Pancreas (tissue), 10 donors: Measurements from ENCODE around the gene MANEA. TPM values are rescaled to one million over a fixed set of nuclear protein-coding genes. Genes with fewer than 3 reads are reported as not detected.

Source experiments
- ATAC-seq, 4 donors: fragments of 200-7000 bp; cut with Tn5 transposase; one replicate each; pipeline versions ENCODE4 v1.8.0 to v1.9.1; 2020; ENCODE audit warnings: mild to moderate bottlenecking in 4 of 4, moderate library complexity in 4 of 4
- DNase-seq, 6 donors: peaks; one replicate each; pipeline ENCODE4 v3.0.0-alpha.2; 2020
- FAIRE-seq: peaks from 2 replicates; lab custom pipeline; 2012; peaks lifted over from hg19 to GRCh38; lab: Jason Lieb, UNC
- H3K27ac ChIP-seq, 4 donors: fragments of 200-600 bp; sonication (generic); 1 replicate in 3 of 4; 2 replicates in 1 of 4; pipeline versions ENCODE4 v1.5.0 to v1.8.0; 2020
- H3K27me3 ChIP-seq, 4 donors: fragments of 200-600 bp; one replicate each; pipeline ENCODE4 v1.8.0; 2021
- H3K36me3 ChIP-seq, 3 donors: fragments of 200-600 bp; sonication (generic) in 1 of 3; one replicate each; pipeline versions ENCODE4 v1.5.0 to v1.8.0; 2020 to 2021
- H3K4me1 ChIP-seq, 3 donors: fragments of 200-600 bp; one replicate each; pipeline ENCODE4 v1.8.0; 2021
- H3K4me3 ChIP-seq, 4 donors: fragments of 200-600 bp; sonication (generic) in 2 of 4; one replicate each; pipeline versions ENCODE4 v1.5.0 to v1.8.0; 2020 to 2021
- H3K9me3 ChIP-seq, 4 donors: fragments of 200-600 bp; one replicate each; pipeline ENCODE4 v1.8.0; 2021
- WGBS, 2 donors: extraction: QIAGEN DNeasy Blood & Tissue Kit; methylation state at CpG; one replicate each; pipeline ENCODE4 v1.1.7; 2013; 5-methylcytosine and 5-hydroxymethylcytosine counted together
- intact Hi-C, 3 donors: fragments of 100-400 bp; cut with DNase I; formaldehyde crosslinking; loops; one replicate each; pipeline versions ENCODE4 v1.11.1 to v1.14.2; 2022
- polyA plus RNA-seq, 2 donors: library from polyadenylated mRNA; stranded (reverse); fragments of 200-250 nt; gene quantifications; one replicate each; pipeline ENCODE4 v1.2.3, GENCODE V29; 2013
- total RNA-seq, 6 donors: library from RNA; stranded (reverse); fragmentation: NEBNext Ultra II Directional in 4 of 6; extraction: Animal tissue kit (Norgen Biotek cat#: 25700) in 4 of 6; gene quantifications; one replicate each; pipeline versions ENCODE4 v1.2.1 to v1.2.4, GENCODE V29; 2021 to 2023
- TF ChIP-seq, protein P1 (sequence below), 4 donors: fragments of 200-600 bp; sonication (generic) in 3 of 4; IDR thresholded peaks; one replicate each; pipeline versions ENCODE4 v1.5.0 to v1.8.0; 2021; ENCODE audit warnings: antibody characterized with exemption in 4 of 4
- donor health status: healthy with polysubstance abuse.
- donor health status: DM: no; HTN: no; CAD: no; lungs with moderate emphysema.
- donor health status: DM: no; HTN: no; CAD: no.
- donor health status: control.
- donor health status: control.
- donor health status: Bipolar disorder and iron deficiency.
- donor health status: DM: yes; HTN: yes; CAD: no.
- donor health status: DM: no; HTN: no; CAD: no.
- donor health status: DM: no; HTN: no; CAD: no.
- donor health status: DM: yes; HTN: yes; CAD: no.

The MANEA gene
- total and polyA plus RNA-seq, 8 donors = 0.95 to 7.5 (median 4.2) TPM

DNA sequence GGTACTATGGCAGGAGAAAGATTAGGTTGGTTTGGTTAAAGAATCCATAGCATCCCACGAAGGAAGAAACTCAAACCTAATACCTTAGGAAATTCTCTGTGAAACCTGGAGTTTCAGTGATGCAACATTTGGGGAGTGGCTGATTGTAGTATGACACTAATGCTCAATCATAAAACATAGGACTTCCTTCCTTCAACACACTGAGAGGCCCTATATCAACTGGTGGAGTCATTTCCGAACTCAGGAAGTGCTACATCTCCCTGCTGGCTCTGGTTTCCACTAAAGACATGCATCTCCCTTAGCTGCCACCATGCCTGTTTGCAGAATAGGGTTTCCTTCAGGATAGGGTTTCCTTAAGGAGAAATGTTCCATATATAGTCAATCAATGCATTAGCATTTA lies 5.2 kb upstream of the MANEA start:
- H3K9me3 ChIP-seq = no peaks in the 10 kb centered on the region
- H3K36me3 ChIP-seq = no peaks in the 10 kb centered on the region
- TF ChIP-seq, protein P1, sequence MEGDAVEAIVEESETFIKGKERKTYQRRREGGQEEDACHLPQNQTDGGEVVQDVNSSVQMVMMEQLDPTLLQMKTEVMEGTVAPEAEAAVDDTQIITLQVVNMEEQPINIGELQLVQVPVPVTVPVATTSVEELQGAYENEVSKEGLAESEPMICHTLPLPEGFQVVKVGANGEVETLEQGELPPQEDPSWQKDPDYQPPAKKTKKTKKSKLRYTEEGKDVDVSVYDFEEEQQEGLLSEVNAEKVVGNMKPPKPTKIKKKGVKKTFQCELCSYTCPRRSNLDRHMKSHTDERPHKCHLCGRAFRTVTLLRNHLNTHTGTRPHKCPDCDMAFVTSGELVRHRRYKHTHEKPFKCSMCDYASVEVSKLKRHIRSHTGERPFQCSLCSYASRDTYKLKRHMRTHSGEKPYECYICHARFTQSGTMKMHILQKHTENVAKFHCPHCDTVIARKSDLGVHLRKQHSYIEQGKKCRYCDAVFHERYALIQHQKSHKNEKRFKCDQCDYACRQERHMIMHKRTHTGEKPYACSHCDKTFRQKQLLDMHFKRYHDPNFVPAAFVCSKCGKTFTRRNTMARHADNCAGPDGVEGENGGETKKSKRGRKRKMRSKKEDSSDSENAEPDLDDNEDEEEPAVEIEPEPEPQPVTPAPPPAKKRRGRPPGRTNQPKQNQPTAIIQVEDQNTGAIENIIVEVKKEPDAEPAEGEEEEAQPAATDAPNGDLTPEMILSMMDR (IDR thresholded peaks at IDR 0.05) = no peak
- ATAC-seq (no peak), FAIRE-seq (no peak), DNase-seq (no peak)
- H3K4me3 ChIP-seq = no peak overlapping the region
- 89 to 98% methylated on average over 2 of the region's 2 CpGs for WGBS, 2 donors
- peaks cover 0 to 16% (median 15%) of the 10 kb centered on the region in 3 donors for H3K4me1 ChIP-seq
- intact Hi-C loops = no loop called here
- H3K27ac ChIP-seq = no peak overlapping the region
- H3K27me3 ChIP-seq = no peaks in the 10 kb centered on the region

DNA sequence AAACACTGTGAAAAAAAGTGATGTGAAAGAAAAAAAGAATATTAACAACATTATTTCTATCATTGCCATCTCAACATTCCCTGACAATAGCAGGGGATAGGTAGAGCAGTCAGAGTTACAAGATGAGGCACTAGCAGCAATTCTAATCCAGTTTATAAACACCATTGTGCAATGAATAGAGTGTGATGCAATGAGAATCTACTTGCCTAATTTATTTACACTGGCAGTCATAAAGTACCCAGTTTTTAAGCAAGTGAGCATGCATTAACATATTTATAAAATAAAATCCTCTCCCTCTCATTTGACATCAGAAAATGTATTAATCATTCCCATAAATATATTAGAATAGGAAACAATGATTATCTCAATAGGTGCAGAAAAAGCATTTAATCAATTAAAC lies 2.5 kb upstream of the MANEA start:
- DNase-seq = no peak
- H3K9me3 ChIP-seq = no peaks in the 10 kb centered on the region
- intact Hi-C loops = no loop called here
- no peak overlapping the region for H3K4me3 ChIP-seq
- no peaks in the 10 kb centered on the region for H3K27me3 ChIP-seq
- peaks cover 0 to 23% (median 21%) of the 10 kb centered on the region in 3 donors for H3K4me1 ChIP-seq
- TF ChIP-seq, protein P1 (IDR thresholded peaks at IDR 0.05) = no peak
- ATAC-seq = no peak
- FAIRE-seq = no peak
- no peaks in the 10 kb centered on the region for H3K36me3 ChIP-seq
- H3K27ac ChIP-seq = no peak overlapping the region

DNA sequence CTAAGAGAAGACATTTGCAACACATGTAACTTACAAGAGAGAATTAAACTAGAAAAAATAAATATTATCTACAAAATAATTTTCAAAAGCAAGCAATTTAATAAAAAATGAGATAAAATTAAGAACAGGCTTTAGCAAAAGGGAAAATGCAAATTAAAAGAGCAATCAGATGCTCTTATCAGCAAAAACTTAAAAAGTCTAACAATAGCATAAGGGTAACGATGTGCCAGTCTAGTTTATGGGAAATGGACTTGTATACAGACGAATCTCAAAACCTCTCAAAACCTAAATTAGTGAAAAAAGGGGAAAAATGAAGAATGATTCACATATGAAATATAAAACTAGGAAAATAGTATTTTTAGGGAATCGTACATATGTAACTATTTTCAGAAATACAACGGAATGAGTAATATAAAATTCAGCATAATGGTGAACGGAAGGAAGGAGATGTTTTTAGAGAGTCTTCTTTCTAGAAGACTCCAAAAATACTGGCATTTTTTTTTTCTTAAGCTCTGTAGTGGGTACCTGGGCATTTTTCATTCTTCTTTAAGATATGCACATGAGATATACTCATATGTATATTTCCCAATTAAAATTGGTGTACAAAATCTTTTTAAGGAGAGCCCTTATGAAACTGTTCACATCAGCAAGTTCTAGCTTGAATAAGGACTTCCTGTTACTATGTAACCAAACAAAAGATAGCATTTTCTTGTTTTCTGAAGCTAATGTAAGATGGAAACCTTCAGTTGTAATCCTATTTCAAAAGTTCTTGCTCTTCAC lies 927 bp upstream of the MANEA start:
- FAIRE-seq (no peak), ATAC-seq (peak; percentile 43 to 58 (median 50)), DNase-seq (no peak)
- TF ChIP-seq, protein P1 (IDR thresholded peaks at IDR 0.05) = no peak
- Histone ChIP-seq H3K9me3 (no peaks in the 10 kb centered on the region), H3K27ac (peak overlapping the region; percentile 61 to 92 (median 82)), H3K36me3 (no peaks in the 10 kb centered on the region), H3K4me1 (peaks cover 0 to 23% (median 21%) of the 10 kb centered on the region in 3 donors), H3K4me3 (peak overlapping the region; percentile 35 to 74 (median 69)), H3K27me3 (no peaks in the 10 kb centered on the region)
- 14 to 18% methylated on average over 5 of the region's 5 CpGs for WGBS, 2 donors
- intact Hi-C loops = no loop called here

DNA sequence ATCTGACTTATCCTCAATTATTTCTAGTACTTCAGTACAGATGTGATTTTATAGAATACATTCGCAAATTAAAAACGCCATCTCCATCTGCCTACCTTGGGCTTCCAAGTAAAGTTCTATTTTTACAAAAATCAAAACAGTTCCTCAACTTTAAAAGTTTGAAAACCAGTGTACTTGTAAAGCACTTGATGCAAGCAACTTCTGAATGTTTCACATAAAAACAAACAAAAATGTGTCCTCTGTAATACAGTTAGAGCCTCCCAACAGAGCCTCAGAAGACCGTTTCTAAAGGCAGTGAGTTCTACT lies 384 bp upstream of the MANEA start:
- peaks cover 0 to 23% (median 21%) of the 10 kb centered on the region in 3 donors for H3K4me1 ChIP-seq
- no peak for DNase-seq

DNA sequence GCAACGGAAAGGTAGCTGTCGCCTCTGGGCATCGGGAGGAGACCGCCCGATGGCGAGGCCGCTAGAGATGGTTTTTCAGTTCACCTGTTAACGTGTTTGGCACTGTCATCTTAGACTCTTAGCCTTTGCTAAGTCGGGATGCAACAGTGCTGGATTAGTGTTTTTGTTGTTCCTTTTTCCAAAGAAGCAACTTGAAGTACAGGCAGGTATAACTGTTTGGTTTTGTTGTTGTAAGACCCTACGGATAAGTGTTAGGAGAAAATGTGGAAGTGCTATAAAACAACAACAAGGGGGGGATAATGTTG lies 723 bp downstream of the MANEA start:
- intact Hi-C loops = no loop called here
- DNase-seq = no peak

More for the DNA sequence above, 384 bp upstream of the MANEA start:
- FAIRE-seq (no peak), ATAC-seq (no peak)
- no peaks in the 10 kb centered on the region for H3K36me3 ChIP-seq
- peak overlapping the region; percentile 61 to 92 (median 82) for H3K27ac ChIP-seq
- H3K9me3 ChIP-seq = no peaks in the 10 kb centered on the region
- intact Hi-C loops = no loop called here
- TF ChIP-seq, protein P1 (IDR thresholded peaks at IDR 0.05) = no peak
- no peaks in the 10 kb centered on the region for H3K27me3 ChIP-seq
- peak overlapping the region; percentile 35 to 74 (median 69) for H3K4me3 ChIP-seq
- 0 to 2% methylated on average over 3 of the region's 3 CpGs for WGBS, 2 donors

More for the DNA sequence above, 723 bp downstream of the MANEA start:
- H3K27me3 ChIP-seq = no peaks in the 10 kb centered on the region
- H3K4me3 ChIP-seq = peak overlapping the region; percentile 35 to 74 (median 69)
- TF ChIP-seq, protein P1 (IDR thresholded peaks at IDR 0.05) = no peak
- peak overlapping the region; percentile 61 to 92 (median 82) for H3K27ac ChIP-seq
- 1 to 2% methylated on average over 10 of the region's 10 CpGs for WGBS, 2 donors
- ATAC-seq = peak; percentile 34 to 50 (median 43)
- FAIRE-seq = no peak
- H3K9me3 ChIP-seq = no peaks in the 10 kb centered on the region
- H3K36me3 ChIP-seq = no peaks in the 10 kb centered on the region
- peaks cover 0 to 23% (median 21%) of the 10 kb centered on the region in 3 donors for H3K4me1 ChIP-seq
